Right ventricle myocardium superior (tissue), 1 donor: ENCODE results near the gene TRAP1. TPM values are rescaled to one million over a fixed set of nuclear protein-coding genes. Genes with fewer than 3 reads are reported as not detected.
A peak's percentile ranks its signal among the peaks of the same experiment; 100 is the strongest.
"Not testable (repeated sequence)": the region's sequence is repeated elsewhere in the genome, so short reads cannot be mapped to it uniquely, and the experiment has no call there.

Experiments used
- ATAC-seq: fragments of 200-7000 bp; cut with Tn5 transposase; one replicate; pipeline ENCODE4 v1.9.1; 2020; ENCODE audit warnings: mild to moderate bottlenecking; ENCODE audit not compliant: poor library complexity
- DNase-seq: peaks from one replicate; pipeline ENCODE4 v3.0.0-alpha.2; 2020
- intact Hi-C: fragments of 100-400 bp; cut with DNase I; formaldehyde crosslinking; loops from one replicate; pipeline ENCODE4 v1.11.2; 2022
- total RNA-seq: library from RNA; stranded (reverse); fragmentation: NEBNext Ultra II Directional; extraction: Animal tissue kit (Norgen Biotek cat#: 25700); gene quantifications from one replicate; pipeline ENCODE4 v1.2.1, GENCODE V29; 2021
- donor health status: DM: no; HTN: yes; CAD: no; lungs with severe emphysema.

TRAP1 gene
- total RNA-seq, 1 donor from 2014 or later, result 146 TPM

DNA sequence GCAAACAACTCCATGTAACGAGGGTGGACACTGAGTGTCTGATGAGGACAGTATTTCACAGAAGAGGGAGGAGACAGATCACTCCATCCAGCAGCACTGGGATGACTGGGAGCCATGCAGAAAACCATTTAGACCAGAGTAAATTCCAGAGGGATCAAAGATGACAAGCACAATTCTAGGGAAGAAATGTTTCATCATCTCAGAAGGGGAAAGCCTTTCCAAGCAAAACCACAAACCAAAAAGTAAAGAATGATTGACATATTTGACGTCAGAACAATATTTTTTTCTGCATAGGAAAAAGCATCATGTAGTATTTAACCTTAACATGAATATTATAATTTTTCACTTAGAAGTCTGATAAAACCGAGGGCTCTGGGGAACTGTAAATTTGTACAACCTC lies 58.1 kb downstream of the TRAP1 start:
- intact Hi-C loops, result no loop called here
- ATAC-seq (no peak), DNase-seq (no peak)

- DNase-seq (peak; percentile 30), ATAC-seq (no peak)
- intact Hi-C loops, result no loop called here
Observed at GRCh38 chr16:3656491-3657468, 60.5 kb downstream of the TRAP1 start.

DNA sequence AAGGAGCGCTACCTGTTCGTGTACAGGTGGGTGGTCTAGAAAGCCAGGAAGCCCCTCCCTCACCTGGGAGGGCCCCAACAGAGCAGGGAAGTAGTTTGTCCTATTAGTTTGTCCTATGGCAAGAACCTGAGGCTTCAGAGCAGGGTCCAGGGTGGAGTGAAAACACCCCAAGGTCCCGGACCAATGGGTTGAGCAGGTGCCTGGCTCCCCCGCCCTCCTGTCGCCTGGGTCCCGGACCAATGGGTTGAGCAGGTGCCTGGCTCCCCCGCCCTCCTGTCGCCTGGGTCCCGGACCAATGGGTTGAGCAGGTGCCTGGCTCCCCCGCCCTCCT lies 61.2 kb downstream of the TRAP1 start:
- ATAC-seq, intact Hi-C loops, DNase-seq: not testable (repeated sequence)

DNA sequence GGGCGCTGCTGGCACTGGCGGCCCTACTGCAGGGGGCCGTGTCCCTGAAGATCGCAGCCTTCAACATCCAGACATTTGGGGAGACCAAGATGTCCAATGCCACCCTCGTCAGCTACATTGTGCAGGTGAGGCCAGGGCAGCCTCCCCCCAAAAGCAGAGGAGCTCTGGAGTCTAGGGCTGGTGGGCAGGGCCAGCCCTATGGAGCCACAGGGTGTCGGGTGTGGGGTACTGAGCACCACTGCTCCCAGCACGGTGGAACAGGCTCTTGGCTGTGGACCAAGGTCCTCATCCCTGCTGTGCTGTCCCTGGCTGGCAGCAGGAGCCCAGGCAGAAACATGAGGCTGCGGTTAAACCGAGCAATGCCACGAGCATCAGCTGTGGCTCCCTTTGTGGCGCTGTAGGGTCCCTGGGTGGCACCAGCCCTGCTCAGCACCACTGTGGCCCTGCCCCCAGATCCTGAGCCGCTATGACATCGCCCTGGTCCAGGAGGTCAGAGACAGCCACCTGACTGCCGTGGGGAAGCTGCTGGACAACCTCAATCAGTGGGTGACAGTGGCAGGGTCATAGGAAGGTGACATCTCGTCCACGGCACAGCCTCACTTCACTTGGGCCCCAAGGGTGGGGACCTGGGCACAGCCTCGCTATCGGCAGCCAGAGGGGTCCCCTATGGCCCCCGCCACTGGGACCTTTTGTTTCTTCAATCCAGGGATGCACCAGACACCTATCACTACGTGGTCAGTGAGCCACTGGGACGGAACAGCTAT lies 61.7 kb downstream of the TRAP1 start:
- DNase-seq (peak; percentile 34), ATAC-seq (peak; percentile 41)
- intact Hi-C loops, result no loop called here

DNA sequence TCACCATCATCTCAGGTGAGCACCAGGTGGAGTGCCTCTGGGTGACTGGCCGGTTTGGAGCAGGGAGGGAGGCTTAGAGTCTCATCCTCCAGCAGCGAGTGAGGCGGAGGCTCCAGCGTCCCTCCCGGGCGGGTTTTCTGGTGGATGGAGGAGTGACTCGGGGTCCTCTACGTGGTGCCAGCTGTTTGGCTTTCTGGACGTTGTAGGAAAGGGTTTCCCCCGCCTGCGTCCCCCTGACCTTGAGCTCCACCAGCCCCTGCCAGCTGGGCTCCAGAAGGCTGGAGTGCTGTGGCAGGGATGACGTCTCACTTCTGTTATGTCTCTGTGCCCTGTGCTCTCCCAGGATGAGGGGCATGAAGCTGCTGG lies 62.3 kb downstream of the TRAP1 start:
- ATAC-seq (peak; percentile 19), DNase-seq (peak; percentile 37)
- intact Hi-C loops, result no loop called here

DNA sequence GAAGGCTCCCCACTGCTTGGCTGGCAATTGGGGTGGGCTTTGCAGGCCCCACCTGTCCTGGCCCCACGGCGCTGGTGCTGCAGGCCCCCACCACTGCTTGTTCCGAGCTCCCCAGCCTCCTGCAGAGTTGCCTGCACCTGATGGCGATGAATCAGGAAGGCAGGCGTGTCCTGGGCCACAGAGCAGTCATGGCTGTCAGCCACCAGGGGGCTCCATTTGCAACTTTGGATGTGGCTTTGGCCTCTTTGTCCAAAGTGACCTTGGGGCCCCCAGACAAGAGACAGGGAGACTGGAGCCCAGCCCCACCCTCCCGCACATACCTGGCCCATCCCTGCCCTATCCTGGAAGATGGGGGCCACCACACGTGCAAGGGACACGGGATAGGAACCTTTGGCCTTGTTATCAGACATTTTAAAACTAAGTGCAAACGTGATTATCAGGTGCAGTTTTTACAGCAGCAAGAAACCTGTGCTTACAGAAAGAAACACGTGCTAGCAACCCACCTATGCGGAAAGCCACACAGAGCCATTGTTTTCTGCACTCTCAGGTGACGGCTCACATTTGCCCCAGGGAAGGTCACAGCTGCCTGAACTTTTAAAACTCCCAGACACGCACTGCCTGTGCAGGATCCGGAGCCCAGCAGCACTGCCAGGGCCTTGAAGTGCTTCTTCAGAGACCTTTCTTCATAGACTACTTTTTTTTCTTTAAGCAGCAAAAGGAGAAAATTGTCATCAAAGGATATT lies 62.9 kb downstream of the TRAP1 start, which contains the start of gene DNASE1:
DNASE1 (plus strand) TSS at position 443 of the 743 bp plus-strand sequence. CDS start 683 bp downstream, outside the sequence.
- intact Hi-C loops, result no loop called here
- DNase-seq (peak; percentile 55), ATAC-seq (peak; percentile 57)

DNA sequence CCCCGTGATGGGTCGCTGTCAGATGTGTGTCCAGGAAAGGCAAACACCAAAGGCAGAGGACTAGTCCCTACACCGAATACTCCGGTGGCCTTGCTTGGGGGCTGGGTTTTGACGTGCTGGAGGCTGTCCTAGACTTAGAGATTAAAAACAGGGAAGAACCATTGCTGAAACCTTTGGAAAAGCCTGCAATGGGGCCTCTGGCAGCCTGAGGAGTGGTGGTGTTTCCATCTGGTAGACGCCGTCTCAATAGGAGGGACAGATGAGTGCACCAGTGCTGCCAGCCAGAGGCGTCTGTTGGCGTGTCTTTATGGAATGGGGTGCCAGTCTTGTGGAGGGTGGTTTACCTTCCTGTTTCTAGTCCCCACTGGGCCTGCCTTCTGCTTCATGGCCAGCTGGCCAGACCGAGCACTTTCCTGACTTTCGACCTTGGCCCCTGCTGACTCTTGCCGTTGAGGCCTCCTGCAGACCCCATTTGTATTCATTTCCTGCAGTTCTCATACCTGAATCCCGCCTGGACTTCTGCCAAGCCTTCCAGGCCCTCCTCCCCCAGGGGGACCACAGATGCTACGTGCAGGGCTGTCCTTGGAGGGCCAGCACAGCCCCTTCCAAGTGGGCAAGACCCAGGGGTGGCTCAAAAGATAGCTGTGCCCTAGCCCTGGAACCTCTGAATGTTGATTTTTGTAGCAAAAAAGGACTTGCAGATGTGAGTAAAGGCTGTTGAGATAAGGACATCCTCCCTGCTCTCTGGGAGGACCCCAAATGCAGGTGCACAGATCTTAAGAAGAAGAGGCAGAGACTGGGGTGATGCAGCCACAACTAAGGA lies 64.7 kb downstream of the TRAP1 start:
- ATAC-seq (no peak), DNase-seq (peak; percentile 11)
- intact Hi-C loops, result no loop called here

DNA sequence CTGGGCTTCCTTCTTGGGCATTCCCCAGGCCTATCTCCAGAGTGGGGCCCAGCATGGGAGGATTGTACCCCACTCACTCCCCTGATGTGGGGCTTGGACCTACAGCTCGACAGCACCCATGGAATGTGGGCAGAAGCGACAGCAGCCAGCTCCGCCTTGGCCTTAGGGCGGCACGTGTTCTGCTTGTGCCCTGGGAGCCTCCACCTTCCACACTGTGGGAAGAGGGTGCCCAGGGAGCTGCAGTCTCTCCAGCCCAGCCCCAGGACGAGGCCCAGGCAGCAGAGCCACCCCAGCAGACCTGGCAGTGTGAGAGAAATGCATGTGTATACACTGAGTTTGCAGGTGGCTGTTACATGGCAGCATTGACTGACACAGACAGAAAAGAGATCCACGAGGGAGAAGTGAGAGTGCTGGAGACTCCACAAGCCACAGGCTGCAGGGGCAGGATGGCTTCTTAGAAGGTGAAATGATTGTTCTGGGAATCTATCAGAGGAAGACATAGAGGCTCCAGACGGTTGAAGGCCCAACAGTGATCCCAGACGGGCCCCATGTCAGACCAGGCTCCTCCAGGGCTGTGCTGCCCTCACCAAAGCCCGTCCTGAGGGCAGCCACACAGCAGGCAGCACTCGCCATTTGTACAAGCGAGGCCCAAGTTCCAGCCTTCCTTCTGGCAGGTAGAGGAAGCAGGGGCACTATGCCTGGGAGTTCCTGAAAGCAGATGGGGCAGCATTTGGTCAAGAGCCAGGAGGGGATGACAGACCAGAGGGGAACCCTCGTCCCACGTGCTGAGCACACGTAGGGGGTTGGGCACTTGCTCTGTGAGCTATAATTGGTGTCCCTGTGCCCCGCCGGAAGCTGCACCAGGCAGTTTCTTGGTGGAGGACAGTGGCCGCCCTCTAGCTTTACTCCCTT lies 65.6 kb downstream of the TRAP1 start:
- ATAC-seq (no peak), DNase-seq (peak; percentile 17)
- intact Hi-C loops, result no loop called here

GRCh38 chr16:3650631-3651265 lies 66.6 kb downstream of the TRAP1 start:
- intact Hi-C loops, result no loop called here
- DNase-seq (no peak), ATAC-seq (no peak)

- DNase-seq (no peak), ATAC-seq (no peak)
- intact Hi-C loops, result no loop called here
Observed at GRCh38 chr16:3646348-3646920, 70.9 kb downstream of the TRAP1 start.

DNA sequence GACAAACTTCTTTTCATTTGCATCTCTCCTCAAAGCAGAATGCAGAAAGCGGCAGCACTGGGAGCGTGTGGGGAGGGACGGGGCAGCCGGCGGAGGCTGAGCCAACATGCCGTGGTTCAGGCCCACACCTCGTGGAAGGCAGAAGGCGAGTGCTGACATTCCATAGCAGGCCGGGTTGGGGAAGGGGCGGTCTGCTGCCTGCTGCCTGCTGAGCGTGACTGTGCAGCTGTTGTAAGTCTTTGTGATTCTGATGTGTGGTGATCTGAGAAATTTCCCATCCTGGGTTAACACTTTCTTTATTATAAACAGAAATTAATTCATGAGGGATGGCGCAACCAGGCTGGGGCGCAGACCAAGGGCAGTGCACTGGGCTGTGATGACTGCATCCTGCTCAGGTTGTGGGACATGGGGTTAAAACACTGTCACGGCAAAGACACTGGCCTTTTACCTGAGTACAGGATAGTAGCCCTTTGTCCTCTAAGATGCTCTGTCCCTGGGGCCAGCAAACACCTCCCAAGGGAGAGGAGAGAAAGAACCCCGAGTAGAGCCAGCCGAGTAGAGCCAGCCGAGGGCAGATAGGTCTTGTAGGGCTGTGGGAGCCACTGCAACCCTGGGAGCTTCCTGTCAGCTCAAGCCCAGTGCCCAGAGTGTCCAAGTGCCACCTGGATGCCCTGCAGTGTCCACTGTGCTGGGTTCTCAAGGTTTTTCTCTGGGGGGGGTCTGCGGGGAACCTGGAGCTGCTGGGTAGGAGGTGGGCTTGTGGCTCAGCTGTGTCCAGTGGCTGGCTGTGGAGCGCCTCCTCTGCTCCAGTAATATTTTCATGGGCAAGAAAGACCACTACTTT lies 71.6 kb downstream of the TRAP1 start:
- intact Hi-C loops, result no loop called here
- DNase-seq, result peak; percentile 25
- ATAC-seq, result no peak

DNA sequence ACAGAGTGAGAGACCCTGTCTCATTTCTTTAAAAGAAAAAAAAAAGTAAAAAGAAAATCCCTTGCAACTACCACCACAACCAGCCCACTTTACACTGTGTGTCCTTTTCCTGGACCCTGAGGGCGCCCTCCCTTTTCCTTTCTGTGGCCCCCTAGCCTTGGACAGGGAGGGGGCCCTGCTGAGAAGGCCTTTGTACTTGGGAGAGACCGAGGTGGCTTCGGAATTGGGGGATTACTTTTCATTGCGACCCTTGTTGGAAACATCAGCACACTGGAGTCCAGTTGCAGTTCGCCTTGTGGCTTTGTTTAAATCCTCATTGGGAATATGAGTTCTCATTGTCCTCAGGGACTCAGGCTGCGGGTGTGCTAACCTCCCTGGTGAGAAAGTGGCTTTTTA lies 72.2 kb downstream of the TRAP1 start:
- no peak for ATAC-seq

DNA sequence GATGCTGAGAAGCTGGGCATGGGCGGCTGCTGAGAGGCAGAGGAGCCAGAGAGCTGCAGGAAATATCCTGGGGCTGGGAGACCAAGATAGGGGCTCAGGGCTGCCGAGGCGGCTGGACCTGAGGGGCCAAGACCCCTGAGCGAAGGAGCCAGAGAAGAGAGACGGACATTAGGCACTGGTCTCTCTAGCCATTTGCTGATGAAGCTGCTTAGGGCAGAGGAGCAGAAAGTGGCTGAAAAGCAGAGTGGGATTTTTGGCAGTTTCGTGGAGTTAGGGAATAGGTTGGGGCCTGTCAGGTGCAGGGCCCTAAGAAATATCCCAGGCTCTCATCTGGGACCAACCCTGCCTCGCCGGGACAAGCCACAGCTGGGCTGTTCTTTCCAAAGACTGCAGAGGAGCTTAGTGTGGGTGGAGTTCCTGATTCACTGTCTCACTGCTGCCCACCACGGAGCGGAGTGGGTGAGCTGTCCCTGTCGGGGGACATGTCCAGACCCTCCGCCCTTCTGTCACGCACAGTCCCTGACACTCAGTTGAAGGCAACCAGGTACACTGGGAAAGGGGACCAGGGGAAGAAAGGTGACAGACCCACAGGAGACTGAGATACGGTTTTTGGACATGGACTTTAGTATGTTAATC lies 74.1 kb downstream of the TRAP1 start:
- peak; percentile 20 for DNase-seq
- intact Hi-C loops, result no loop called here
- no peak for ATAC-seq

More for the DNA sequence above, 72.2 kb downstream of the TRAP1 start:
- intact Hi-C loops, result no loop called here
- DNase-seq, result peak; percentile 13

- ATAC-seq, result peak; percentile 48
- intact Hi-C loops, result no loop called here
- peak; percentile 39 for DNase-seq
Observed at GRCh38 chr16:3642397-3643094, 74.8 kb downstream of the TRAP1 start.
